COR-L47 (cell line): ENCODE measurements around the gene TFIP11.
"Not testable (repeated sequence)": the region's sequence is repeated elsewhere in the genome, so short reads cannot be mapped to it uniquely, and the experiment has no call there.

Experiments used
- DNase-seq: peaks from one replicate; lab custom pipeline; 2025; lab: John Stamatoyannopoulos, UW

TFIP11 gene

GRCh38 chr22:26541167-26541819 is 29.0 kb upstream of the TFIP11 start:
- no peak for DNase-seq

DNA sequence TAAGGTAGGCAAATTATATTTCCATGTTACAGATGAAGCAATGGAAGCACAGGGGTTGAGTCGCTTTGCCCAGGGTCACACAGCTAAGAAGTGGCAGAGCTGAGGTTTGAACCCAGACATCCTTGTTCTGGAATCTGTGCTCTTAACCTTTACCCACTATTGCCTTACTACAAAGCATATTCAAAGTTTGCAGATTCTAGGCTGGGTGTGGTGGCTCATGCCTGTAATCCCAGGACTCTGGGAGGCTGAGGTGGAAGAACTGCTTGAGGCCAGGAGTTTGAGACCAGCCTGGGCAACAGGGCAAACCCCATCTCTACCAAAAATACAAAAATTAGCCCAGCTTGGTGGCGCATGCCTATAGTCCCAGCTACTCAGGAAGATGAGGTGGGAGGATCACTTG is 27.8 kb upstream of the TFIP11 start:
- DNase-seq = no peak

DNA sequence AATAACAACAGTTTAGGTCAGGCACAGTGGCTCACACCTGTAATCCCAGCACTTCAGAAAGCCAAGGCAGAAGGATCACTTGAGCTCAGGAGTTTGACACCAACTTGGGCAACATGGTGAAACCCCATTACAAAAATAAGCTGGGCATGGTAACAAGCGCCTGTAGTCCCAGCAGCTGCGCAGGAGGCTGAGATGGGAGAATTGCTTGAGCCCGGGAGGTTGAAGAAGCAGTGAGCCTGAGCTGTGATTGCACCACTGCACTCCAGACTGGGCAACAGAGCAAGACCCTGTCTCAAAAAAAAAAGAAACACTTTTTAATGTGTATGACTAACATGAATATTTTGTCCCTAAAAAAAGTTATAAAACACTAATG is 24.5 kb upstream of the TFIP11 start:
- DNase-seq = no peak

DNA sequence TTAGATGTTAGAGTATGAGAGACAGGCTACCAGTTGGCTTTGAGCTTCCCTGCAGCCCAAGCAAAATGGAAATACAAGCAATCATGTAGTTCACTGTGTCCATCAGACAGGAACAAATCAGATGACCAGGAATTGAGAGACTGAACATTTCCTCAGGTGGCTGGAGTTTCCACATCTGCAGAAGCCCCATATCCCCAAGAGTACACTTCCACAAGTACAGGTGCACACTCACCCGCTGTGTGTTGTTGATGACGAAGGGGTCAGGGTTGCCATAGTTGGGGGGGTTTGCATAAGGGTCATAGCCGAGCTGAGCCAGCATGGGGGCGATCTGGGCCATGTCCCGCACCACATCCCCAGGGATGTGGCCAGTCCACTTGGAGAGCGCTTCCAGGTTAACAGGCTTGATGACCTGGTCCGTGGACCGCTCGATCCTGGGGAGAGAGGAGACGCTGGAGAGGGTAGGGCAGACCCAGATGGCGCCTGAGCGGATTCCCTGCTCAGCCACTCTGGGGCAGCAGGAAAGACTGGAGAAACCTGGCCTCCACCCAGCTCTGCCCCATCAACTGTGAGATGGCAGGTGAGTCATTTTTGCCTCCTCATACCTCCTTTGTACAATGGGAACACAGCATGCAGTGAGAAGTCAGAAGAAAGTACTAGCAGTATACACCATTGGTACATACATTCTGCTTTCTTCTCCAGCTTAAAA is 23.9 kb upstream of the TFIP11 start:
- DNase-seq = no peak

DNA sequence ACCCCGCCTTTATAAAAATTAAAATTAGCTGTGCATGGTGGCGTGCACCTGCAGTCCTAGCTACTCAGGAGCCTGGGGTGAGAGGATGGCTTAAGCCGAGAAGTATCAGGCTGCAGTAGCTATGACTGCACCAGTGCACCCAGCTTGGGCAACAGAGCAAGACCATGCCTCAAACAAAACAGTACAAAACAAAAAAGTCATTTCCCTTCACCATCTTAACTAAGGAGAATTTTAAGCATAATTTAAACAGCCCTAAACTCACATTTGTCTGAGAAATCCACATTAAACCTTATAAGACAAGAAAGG is 23.3 kb upstream of the TFIP11 start:
- no peak for DNase-seq

- no peak for DNase-seq
Measured at GRCh38 chr22:26534874-26535602, 22.8 kb upstream of the TFIP11 start.

- DNase-seq = no peak
Measured at GRCh38 chr22:26534171-26534855, 22.0 kb upstream of the TFIP11 start.

GRCh38 chr22:26529345-26529744 is 17.1 kb upstream of the TFIP11 start:
- no peak for DNase-seq

GRCh38 chr22:26528518-26528917 is 16.2 kb upstream of the TFIP11 start:
- not testable (repeated sequence) for DNase-seq

- DNase-seq = no peak
Measured at GRCh38 chr22:26527574-26528465, 15.5 kb upstream of the TFIP11 start.

DNA sequence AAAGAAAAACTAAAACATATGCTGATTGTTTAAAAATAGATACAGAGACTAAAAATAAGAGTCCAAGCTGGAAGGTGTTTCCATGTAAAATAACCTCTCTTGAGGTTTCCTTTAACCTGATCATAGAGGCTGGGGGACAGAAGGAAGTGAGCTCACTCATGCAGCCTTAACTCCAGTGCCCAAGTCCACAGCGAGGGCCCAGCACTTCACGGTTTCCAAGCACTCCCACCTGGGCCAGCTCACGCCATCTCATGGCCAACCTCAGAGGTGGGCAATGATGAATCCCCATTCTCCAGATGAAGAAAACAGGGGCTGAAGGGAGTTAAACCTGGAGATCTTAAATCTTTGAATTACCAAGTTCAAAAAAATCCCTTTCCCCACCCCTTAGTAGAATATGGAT is 14.9 kb upstream of the TFIP11 start:
- DNase-seq = no peak

- DNase-seq = no peak
Measured at GRCh38 chr22:26525946-26526564, 13.8 kb upstream of the TFIP11 start.

- no peak for DNase-seq
Measured at GRCh38 chr22:26524870-26525269, 12.6 kb upstream of the TFIP11 start.

GRCh38 chr22:26522592-26522991 is 10.3 kb upstream of the TFIP11 start:
- no peak for DNase-seq

GRCh38 chr22:26522012-26522411 is 9.7 kb upstream of the TFIP11 start:
- no peak for DNase-seq

DNA sequence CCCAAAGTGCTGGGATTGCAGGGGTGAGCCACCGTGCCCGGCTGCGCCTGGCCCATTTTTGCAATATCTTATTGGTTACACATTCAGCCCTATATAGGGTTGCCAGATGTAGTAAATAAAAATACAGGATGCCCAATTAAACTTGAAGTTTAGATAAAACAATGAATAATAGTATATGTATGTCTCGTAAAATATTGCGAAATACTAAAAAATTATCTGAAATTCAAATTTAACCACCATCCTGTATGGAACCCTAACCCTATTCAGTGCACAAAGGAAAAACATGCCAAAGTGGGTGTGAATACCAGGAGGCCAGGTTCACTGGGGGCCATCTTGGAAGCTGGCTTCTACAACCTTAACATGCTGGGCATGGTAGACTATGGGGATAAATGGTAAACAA is 5.2 kb upstream of the TFIP11 start:
- DNase-seq = no peak

- no peak for DNase-seq
Measured at GRCh38 chr22:26516503-26516902, 4.2 kb upstream of the TFIP11 start.

GRCh38 chr22:26515931-26516330 is 3.7 kb upstream of the TFIP11 start:
- DNase-seq = no peak

DNA sequence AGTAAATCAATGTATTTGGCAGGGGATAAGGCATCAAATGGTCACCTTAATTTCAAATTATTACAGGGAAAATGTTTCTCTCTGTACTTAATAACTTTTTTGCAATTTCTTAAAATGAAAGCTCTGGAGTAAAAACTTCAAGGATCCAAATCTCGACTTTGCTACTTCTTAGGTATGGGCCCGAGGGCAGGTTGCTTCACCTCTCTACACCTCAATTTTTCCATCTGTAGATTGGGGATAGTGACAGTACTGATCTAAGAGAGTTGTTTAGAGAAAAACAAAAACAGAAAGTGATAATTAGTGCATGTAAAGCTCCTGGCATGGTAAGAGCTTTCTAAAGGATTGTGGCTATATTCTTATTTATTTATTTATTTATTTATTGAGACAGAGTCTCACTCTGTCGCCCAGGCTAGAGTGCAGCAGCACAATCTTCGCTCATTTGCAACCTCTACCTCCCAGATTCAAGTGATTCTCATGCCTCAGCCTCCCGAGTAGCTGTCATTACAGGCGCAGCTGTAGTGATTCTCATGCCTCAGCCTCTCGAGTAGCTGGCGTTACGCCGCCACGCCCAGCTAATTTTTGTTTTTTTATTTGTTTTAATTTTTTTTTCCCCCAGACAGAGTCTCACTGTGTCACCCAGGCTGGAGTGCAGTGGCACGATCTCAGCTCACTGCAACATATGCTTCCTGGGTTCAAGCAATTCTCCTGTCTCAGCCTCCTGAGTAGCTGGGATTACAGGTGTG is 2.3 kb upstream of the TFIP11 start:
- no peak for DNase-seq

- no peak for DNase-seq
Measured at GRCh38 chr22:26513838-26514237, 1.6 kb upstream of the TFIP11 start.

GRCh38 chr22:26508148-26508547 is 4.1 kb downstream of the TFIP11 start:
- DNase-seq = no peak
